GM23248 (cell line): ENCODE results near the gene MAMDC4.

ENCODE experiments used
- EZH2 ChIP-seq: fragments of 200-600 bp; sonication (generic); IDR thresholded peaks from 2 replicates; pipeline ENCODE4 v1.6.1; 2018; ENCODE audit warnings: antibody characterized with exemption, mild to moderate bottlenecking; ENCODE audit not compliant: insufficient read depth, poor library complexity, severe bottlenecking
- EZH2phosphoT487 ChIP-seq: fragments of 200-600 bp; sonication (generic); IDR thresholded peaks from 2 replicates; pipeline ENCODE4 v1.6.1; 2018; ENCODE audit warnings: antibody characterized with exemption, moderate library complexity, mild to moderate bottlenecking, low read depth; ENCODE audit not compliant: insufficient read depth

- no peak for TF ChIP-seq EZH2
- no peak for TF ChIP-seq EZH2phosphoT487
Measured at GRCh38 chr9:136896027-136896426, 43.9 kb downstream of the MAMDC4 start.
